GM19328 (cell line): ENCODE data around the gene ARIH1.

Experiments
- ATAC-seq: cut with Tn5 transposase; IDR thresholded peaks from one replicate; pipeline ENCODE4 v1.9.1; 2021; ENCODE audit warnings: mild to moderate bottlenecking, moderate library complexity; ENCODE audit not compliant: unreplicated experiment

ARIH1 gene

GRCh38 chr15:72538931-72539330, 64.8 kb downstream of the ARIH1 start:
- ATAC-seq, result no peak

- no peak for ATAC-seq
These were observed 66.6 kb downstream of the ARIH1 start for GRCh38 chr15:72540606-72541237.

DNA sequence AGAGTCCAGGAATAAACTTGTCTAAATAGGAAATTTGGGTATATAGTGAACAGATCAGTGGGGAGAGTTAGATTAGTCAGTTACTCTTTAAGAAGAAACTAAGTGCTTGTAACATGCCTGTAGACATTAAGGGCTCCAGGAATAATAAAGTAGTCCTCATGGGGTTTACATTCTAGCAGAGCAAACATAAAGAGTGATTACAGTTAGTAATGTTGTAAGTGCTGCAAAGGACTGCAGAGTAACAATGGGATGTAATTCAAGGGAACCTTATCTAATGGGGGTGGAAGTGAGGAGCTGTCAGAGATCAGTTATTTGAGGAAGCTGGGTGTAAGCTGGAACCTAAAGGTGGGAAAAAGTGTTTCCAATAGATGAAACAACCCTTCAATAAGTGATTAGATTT, 67.5 kb downstream of the ARIH1 start:
- no peak for ATAC-seq

DNA sequence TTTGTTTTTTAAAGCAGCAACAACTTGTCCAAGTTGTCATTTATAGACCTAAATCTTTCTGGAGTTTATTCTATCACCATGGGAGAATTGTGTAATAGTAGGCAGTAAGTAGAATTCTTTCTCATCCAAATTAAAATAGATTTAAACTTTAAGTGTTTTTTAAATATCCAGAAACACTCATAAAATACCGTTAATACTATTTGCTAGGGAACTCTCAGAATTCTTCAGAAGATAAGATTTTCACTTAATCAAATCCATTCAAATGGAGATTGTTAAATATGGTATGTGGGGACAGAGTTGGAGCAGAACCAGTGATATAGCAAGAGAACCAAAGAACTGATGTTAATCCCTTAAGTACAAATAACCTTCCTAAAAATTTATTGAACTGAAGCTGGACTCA, 71.0 kb downstream of the ARIH1 start:
- ATAC-seq, result no peak

DNA sequence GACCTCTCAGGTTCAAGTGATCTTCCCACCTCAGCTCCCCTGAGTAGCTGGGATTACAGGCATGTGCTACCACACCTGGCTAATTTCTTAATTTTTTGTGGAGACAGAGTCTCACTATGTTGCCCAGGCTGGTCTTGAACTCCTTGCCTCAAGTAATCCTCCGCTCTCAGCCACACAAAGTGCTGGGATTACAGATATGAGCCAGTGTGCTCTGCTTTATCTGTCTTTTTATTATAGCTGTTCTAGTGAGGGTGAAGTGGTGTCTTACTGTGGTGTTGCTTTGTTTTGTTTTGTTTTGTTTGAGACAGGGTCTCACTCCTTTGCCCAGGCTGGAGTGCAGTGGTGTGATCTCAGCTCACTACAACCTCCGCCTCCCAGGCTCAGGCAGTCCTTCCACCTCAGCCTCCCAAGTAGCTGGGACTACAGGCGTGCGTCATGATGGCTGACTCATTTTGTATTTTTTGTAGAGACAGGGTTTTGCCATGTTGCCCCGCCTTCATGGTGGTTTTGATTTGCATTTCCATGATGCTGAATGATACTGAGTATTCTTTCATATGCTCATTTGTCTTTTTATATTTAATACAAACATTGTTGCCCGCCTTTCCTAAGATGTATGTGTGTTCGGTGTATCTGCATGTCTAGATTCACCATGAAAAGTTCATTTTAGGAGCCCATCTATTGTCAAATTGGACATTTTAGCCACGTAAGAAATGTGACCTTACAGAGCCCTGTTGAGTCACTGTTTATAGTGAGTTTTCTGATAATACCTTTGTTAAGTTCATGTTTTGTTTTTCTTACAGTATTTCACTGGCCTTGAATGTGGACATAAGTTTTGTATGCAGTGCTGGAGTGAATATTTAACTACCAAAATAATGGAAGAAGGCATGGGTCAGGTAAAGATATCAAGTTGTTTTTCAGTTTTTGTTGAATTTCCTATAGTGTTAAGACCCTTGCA, 80.6 kb downstream of the ARIH1 start:
- no peak for ATAC-seq

- no peak for ATAC-seq
These were observed 85.7 kb downstream of the ARIH1 start for GRCh38 chr15:72559781-72560180.

DNA sequence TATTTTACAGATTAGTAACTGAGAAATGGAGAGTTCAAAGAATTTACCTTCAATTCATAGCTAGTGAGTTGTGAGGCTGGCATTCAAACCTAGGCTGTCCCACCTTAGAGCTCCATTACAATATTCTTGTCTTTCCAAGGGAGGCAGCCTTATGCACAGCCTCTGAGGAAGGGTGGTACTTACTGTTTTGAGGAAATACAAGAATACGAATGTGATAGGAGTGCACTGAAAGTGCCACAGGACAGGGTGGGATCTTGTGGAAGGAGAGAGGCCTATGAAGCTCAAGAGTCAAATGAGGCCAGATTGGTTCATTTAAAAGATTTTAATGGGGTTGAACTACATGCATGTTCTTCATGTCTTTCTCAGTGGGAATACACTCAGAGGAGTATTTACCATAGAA, 86.3 kb downstream of the ARIH1 start:
- ATAC-seq, result no peak

GRCh38 chr15:72562386-72562785, 88.3 kb downstream of the ARIH1 start:
- no peak for ATAC-seq

DNA sequence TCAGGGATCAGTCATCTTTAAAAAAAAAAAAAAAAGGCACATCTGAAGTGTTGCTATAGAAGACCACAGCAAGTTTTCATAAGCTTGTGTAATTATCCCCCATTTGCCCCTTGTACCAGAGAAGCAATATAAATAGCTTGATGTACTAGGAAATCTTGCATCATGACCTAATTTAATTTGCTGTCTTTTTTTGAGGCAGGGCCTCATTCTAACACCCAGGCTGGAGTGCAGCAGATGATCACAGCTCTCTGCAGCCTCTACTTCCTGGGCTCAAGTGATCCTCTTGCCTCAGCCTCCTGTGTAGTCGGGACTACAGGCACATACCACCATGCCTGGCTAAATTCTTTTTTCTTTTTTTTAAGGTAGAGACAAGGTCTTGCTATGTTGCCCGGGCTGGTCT, 88.7 kb downstream of the ARIH1 start:
- no peak for ATAC-seq

- no peak for ATAC-seq
These were observed 90.0 kb downstream of the ARIH1 start for GRCh38 chr15:72564091-72564490.

GRCh38 chr15:72566973-72567372, 92.8 kb downstream of the ARIH1 start:
- ATAC-seq, result no peak

- no peak for ATAC-seq
These were observed 95.9 kb downstream of the ARIH1 start for GRCh38 chr15:72570059-72570458.

- no peak for ATAC-seq
These were observed 105.7 kb downstream of the ARIH1 start for GRCh38 chr15:72579814-72580213.

DNA sequence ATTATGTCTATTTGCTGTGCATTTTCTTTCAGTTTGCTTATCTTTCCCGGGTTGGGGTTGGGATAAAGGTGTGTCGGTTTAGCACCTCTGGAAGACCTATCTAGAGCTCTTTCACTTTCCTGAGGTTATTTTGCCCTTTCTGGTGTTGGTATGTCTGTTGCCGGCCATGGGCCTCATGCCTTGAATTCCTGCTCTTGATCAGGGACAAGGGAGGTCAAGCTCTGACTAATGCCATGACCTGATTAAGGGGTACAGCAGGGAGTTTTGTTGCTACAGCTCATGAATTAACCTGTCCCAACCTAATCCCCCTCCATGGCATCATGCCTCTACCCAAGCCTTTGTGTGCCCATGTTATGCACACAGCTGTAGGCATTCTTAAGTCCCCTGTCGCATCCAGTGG, 109.9 kb downstream of the ARIH1 start:
- ATAC-seq, result no peak

- ATAC-seq, result no peak
These were observed 110.9 kb downstream of the ARIH1 start for GRCh38 chr15:72585025-72585424.

DNA sequence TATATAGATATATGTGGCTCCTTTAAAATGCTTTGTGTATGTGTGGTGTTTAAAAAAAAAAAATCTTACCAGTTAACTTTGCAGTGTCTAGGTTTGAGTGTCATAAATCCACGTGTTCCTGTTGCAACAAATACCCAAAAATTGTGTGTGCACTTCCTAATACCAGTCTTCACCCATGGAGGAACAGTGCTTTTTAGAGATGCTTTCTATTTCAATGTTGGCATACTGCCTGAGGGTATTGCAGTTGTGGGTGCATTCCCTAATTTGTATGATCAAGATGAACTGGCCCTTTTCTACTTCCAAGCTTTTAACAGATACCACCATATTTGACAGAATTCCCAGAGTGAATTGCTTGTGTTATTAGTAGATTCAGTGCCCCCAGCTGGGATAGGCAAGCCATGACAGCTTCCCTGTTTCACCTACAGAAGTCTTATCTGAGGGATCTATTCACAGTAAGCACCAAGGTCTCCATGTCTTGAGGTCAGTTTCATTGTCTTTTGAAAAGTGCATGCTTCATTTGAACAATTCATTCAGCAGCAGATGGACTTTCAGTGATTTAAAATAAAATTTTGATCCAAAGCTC, 111.4 kb downstream of the ARIH1 start:
- ATAC-seq, result no peak

DNA sequence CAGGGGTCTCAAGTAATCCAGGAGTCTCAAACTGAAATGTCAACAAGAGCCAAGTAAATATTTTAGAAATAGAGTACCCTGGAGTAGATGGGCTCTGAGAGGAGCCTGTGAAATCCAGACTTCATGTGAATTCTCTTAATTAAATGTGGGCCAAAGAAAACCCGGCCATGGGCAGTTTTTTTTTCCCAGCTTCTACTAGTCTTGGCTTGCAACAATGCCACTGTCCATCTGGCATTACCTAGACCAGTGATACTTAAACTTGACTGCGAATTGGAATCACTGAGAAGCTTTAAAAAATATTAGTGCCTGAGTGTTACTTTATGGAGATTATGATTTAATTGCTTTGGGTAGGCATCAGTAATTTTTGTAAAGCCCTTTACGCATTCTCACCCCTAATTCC, 114.0 kb downstream of the ARIH1 start:
- ATAC-seq, result no peak

- ATAC-seq, result no peak
These were observed 116.3 kb downstream of the ARIH1 start for GRCh38 chr15:72590427-72590826.

DNA sequence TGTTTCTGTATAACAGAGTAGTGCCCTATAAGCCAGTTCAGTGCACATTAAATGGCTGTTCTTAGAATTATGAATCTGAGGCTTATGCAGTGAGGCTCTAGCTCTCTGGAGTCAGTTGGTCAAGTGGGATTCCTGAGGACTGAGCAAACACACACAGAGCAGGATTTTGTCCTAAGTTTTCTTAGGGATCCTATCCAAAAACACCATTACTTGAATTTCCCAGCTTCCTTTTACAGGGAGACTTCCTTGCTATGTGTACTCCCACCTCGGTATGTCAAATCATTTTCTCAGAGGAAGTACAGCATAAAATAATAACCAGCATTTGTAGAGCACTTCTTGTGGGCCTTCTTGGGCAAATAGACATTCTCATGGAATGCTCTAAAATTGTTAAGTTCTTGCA, 117.2 kb downstream of the ARIH1 start:
- ATAC-seq, result no peak

DNA sequence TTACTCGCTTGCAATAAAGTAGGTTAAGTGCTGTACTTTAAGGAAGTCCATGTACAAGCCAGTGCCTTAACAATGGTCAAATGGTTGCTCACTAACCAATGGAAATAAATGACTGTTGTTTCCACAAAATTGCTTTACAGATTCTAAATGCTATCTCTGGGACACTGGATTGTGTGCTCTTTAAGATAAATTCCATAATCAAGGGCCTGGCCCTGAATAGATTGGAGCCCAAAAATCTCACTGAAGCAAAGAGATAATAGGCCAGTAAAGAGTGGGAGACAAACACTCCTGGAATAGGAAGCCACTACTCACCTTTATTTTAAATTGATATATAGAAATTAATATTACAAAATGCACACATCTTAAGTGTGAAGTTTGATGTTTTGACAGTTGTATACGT, 118.0 kb downstream of the ARIH1 start:
- ATAC-seq, result no peak

DNA sequence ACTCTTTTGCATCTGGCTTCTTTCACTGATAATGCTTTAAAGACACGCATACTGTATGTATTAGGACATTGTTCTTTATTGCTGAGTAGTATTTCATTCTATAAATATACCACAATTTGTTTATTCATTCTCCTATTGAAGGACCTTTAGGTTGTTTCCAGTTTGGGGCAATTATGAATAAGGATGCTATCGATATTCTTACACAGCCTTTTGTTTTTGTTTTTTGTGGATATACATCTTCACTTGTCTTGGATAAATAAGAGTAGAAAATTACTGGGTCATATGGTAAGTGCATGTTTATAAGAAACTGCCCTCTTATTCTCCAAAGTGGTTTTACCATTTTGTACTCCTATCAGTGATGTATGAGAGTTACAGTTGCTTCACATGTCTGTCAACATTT, 118.5 kb downstream of the ARIH1 start:
- no peak for ATAC-seq

DNA sequence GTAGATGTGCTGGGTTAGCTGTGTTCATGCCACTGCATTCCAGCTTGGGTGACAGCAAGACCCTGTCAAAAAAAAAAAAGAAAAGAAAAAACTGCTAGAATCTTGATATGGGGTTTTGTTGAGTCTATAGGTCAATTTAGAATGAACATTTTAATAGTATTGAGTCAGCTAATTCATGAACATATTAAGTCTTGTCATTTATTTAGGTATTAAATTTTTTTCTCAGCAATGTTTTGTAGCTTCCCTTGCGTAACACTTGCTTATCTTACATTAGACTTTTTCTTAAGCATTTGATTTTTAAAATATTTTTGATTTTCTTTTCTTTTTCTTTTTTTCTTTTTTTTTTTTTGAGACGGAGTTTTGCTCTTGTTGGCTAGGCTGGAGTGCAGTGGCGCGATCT, 119.7 kb downstream of the ARIH1 start:
- no peak for ATAC-seq
